H9 (cell line): Measurements from ENCODE around the gene TMEM120B. TPM values are rescaled to one million over a fixed set of nuclear protein-coding genes. Genes with fewer than 3 reads are reported as not detected.

ENCODE experiments used
- DNase-seq: peaks from one replicate; pipeline ENCODE4 v3.0.0-alpha.2; 2017
- H2AFZ ChIP-seq: one replicate; pipeline ENCODE4 v1.6.1; 2013; ENCODE audit warnings: mild to moderate bottlenecking, low read length, control low read depth, moderate library complexity
- H2AK5ac ChIP-seq: 2 replicates; pipeline ENCODE4 v1.6.1; 2013; ENCODE audit warnings: low read length, control low read depth, mixed read lengths; ENCODE audit not compliant: insufficient read length
- H2BK120ac ChIP-seq: one replicate; pipeline ENCODE4 v1.6.1; 2013; ENCODE audit warnings: low read depth, mild to moderate bottlenecking, low read length, control low read depth, inconsistent platforms; ENCODE audit not compliant: poor library complexity, severe bottlenecking
- H2BK12ac ChIP-seq: 2 replicates; pipeline ENCODE4 v1.6.1; 2013; ENCODE audit warnings: low read length, control low read depth, mixed read lengths, low read depth; ENCODE audit not compliant: insufficient read length
- H2BK15ac ChIP-seq: 2 replicates; pipeline ENCODE4 v1.6.1; 2013; ENCODE audit warnings: low read depth, low read length, control low read depth
- H2BK20ac ChIP-seq: one replicate; pipeline ENCODE4 v1.6.1; 2013; ENCODE audit warnings: low read depth, mild to moderate bottlenecking, low read length, control low read depth, inconsistent platforms; ENCODE audit not compliant: poor library complexity, severe bottlenecking
- H2BK5ac ChIP-seq: 2 replicates; pipeline ENCODE4 v1.6.1; 2013; ENCODE audit warnings: low read length, control low read depth, mixed read lengths; ENCODE audit not compliant: insufficient read length
- H3K14ac ChIP-seq: 2 replicates; pipeline ENCODE4 v1.6.1; 2013; ENCODE audit warnings: low read length, control low read depth; ENCODE audit not compliant: insufficient read depth
- H3K18ac ChIP-seq: 2 replicates; pipeline ENCODE4 v1.6.1; 2013; ENCODE audit warnings: low read depth, mild to moderate bottlenecking, mixed read lengths, low read length, control low read depth; ENCODE audit not compliant: insufficient read length
- H3K23ac ChIP-seq: 2 replicates; pipeline ENCODE4 v1.6.1; 2013; ENCODE audit warnings: low read length, control low read depth, mixed read lengths, low read depth; ENCODE audit not compliant: insufficient read length
- H3K23me2 ChIP-seq: 2 replicates; pipeline ENCODE4 v1.6.1; 2013; ENCODE audit warnings: low read depth, mild to moderate bottlenecking, mixed read lengths, low read length, control low read depth; ENCODE audit not compliant: insufficient read length, poor library complexity, severe bottlenecking
- H3K27ac ChIP-seq: 2 replicates; pipeline ENCODE4 v1.5.1; 2013; ENCODE audit warnings: low read length, control low read depth, mixed read lengths, low read depth; ENCODE audit not compliant: insufficient read length
- H3K27me3 ChIP-seq: 2 replicates; pipeline ENCODE4 v1.6.1; 2013; ENCODE audit warnings: low read length, control low read depth, inconsistent platforms; ENCODE audit not compliant: insufficient read depth
- H3K4ac ChIP-seq: 2 replicates; pipeline ENCODE4 v1.6.1; 2013; ENCODE audit warnings: low read depth, mild to moderate bottlenecking, control low read depth, inconsistent platforms, low read length, moderate library complexity
- H3K4me1 ChIP-seq: 2 replicates; pipeline ENCODE4 v1.6.1; 2013; ENCODE audit warnings: low read length, control low read depth, inconsistent platforms; ENCODE audit not compliant: insufficient read depth
- H3K4me2 ChIP-seq: 2 replicates; pipeline ENCODE4 v1.6.1; 2013; ENCODE audit warnings: low read length, control low read depth, mixed read lengths; ENCODE audit not compliant: insufficient read length, insufficient read depth
- H3K56ac ChIP-seq: 2 replicates; pipeline ENCODE4 v1.6.1; 2013; ENCODE audit warnings: low read depth, mild to moderate bottlenecking, mixed read lengths, low read length, control low read depth; ENCODE audit not compliant: insufficient read length
- H3K79me1 ChIP-seq: 2 replicates; pipeline ENCODE4 v1.6.1; 2013; ENCODE audit warnings: low read depth, mild to moderate bottlenecking, moderate library complexity, low read length, control low read depth, inconsistent platforms; ENCODE audit not compliant: insufficient read depth, poor library complexity, severe bottlenecking
- H3K79me2 ChIP-seq: 2 replicates; pipeline ENCODE4 v1.6.1; 2013; ENCODE audit warnings: low read length, control low read depth, inconsistent platforms; ENCODE audit not compliant: insufficient read depth
- H3K9ac ChIP-seq: 2 replicates; pipeline ENCODE4 v1.6.1; 2013; ENCODE audit warnings: low read length, control low read depth, mixed read lengths; ENCODE audit not compliant: insufficient read length; ENCODE audit errors: extremely low read depth
- H3K9me3 ChIP-seq: one replicate; pipeline ENCODE4 v1.6.1; 2013; ENCODE audit warnings: low read depth, low read length, inconsistent platforms; ENCODE audit not compliant: control insufficient read depth
- H3T11ph ChIP-seq: one replicate; pipeline ENCODE4 v1.6.1; 2013; ENCODE audit warnings: mild to moderate bottlenecking, low read length, control low read depth, inconsistent platforms
- H4K20me1 ChIP-seq: one replicate; pipeline ENCODE4 v1.6.1; 2013; ENCODE audit not compliant: control insufficient read depth, insufficient read length, insufficient read depth
- H4K5ac ChIP-seq: 2 replicates; pipeline ENCODE4 v1.6.1; 2013; ENCODE audit warnings: low read depth, mild to moderate bottlenecking, mixed read lengths, low read length, control low read depth; ENCODE audit not compliant: insufficient read length
- H4K8ac ChIP-seq: replicated peaks from 2 replicates; pipeline ENCODE4 v1.6.1; 2013; ENCODE audit warnings: low read length, control low read depth, mixed read lengths, low read depth; ENCODE audit not compliant: insufficient read length
- H4K91ac ChIP-seq: 2 replicates; pipeline ENCODE4 v1.6.1; 2013; ENCODE audit warnings: low read depth, mild to moderate bottlenecking, moderate library complexity, mixed read lengths, low read length, control low read depth; ENCODE audit not compliant: insufficient read length
- H3K27ac Mint-ChIP-seq, 3 experiments: 2 replicates in 2 of 3; 3 replicates in 1 of 3; pipeline ENCODE4 v1.8.0; 2020 to 2021; ENCODE audit warnings: mixed read lengths in 3 of 3, mild to moderate bottlenecking in 1 of 3, moderate library complexity in 1 of 3
- H3K27me3 Mint-ChIP-seq: 2 replicates; pipeline ENCODE4 v1.8.0; 2021; ENCODE audit warnings: low read depth, mild to moderate bottlenecking, moderate library complexity, mixed read lengths
- H3K36me3 Mint-ChIP-seq, 3 experiments: 2 replicates in 2 of 3; 3 replicates in 1 of 3; pipeline ENCODE4 v1.8.0; 2020 to 2021; ENCODE audit warnings: low read depth in 3 of 3, mixed read lengths in 3 of 3; ENCODE audit not compliant: insufficient read depth in 1 of 3
- H3K4me1 Mint-ChIP-seq, 2 experiments: 2 replicates each; pipeline ENCODE4 v1.8.0; 2020; ENCODE audit warnings: mixed read lengths in 2 of 2
- H3K4me3 Mint-ChIP-seq, 2 experiments: 2 replicates in 1 of 2; 3 replicates in 1 of 2; pipeline ENCODE4 v1.8.0; 2020 to 2021; ENCODE audit warnings: mild to moderate bottlenecking in 2 of 2, mixed read lengths in 2 of 2, moderate library complexity in 1 of 2
- H3K9me3 Mint-ChIP-seq, 2 experiments: 2 replicates in 1 of 2; 3 replicates in 1 of 2; pipeline ENCODE4 v1.8.0; 2020; ENCODE audit warnings: mild to moderate bottlenecking in 2 of 2, mixed read lengths in 2 of 2, moderate library complexity in 1 of 2
- CTCF ChIP-seq: fragments of 200-600 bp; sonication (generic); conservative IDR thresholded peaks from 3 replicates; pipeline ENCODE4 v1.8.0; 2021; ENCODE audit warnings: antibody characterized with exemption, mild to moderate bottlenecking
- WGBS: extraction: QIAGEN DNeasy Blood & Tissue Kit; methylation state at CpG from one replicate; pipeline ENCODE4 v1.1.7; 2013; ENCODE audit warnings: missing lambda C conversion rate, low lambda C conversion rate, mixed read lengths; ENCODE audit not compliant: insufficient read length; ENCODE audit errors: extremely low coverage; 5-methylcytosine and 5-hydroxymethylcytosine counted together
- total RNA-seq: library from RNA; stranded (reverse); gene quantifications from 2 replicates; pipeline ENCODE4 v1.2.1, GENCODE V29; 2021

TMEM120B gene
- total RNA-seq, 1 experiment from 2014 or later, result 25.8 TPM

- Histone ChIP-seq H2AK5ac (no peak overlapping the region), H3K27ac (no peak overlapping the region), H3K56ac (no peak overlapping the region), H3K27me3 (no peaks in the 10 kb centered on the region), H3K79me2 (peaks cover 3% of the 10 kb centered on the region; the same call in 1 of the 2 replicates), H3K4ac (no peak overlapping the region), H3K9me3 (no peaks in the 10 kb centered on the region), H2BK12ac (no peak overlapping the region), H2BK20ac (no peak overlapping the region), H3K23me2 (peaks cover 5% of the 10 kb centered on the region), H3T11ph (no peak overlapping the region), H4K91ac (no peak overlapping the region), H4K5ac (no peak overlapping the region), H3K9ac (no peak overlapping the region), H3K79me1 (peaks cover 2% of the 10 kb centered on the region), H3K4me1 (no peaks in the 10 kb centered on the region), H2BK15ac (no peak overlapping the region), H4K8ac (no peak overlapping the region), H3K4me2 (no peak overlapping the region), H3K18ac (no peak overlapping the region), H3K14ac (no peak overlapping the region), H2BK120ac (no peak overlapping the region), H2BK5ac (no peak overlapping the region), H4K20me1 (no peaks in the 10 kb centered on the region), H2AFZ (no peak overlapping the region), H3K23ac (no peak overlapping the region)
- no CpG with 5 or more reads among the region's 8 CpGs for WGBS
- H3K36me3 Mint-ChIP-seq, result peaks cover 15 to 72% (median 53%) of the 10 kb centered on the region in 3 experiments
- no peak for TF ChIP-seq CTCF
- H3K27me3 Mint-ChIP-seq, result no peaks in the 10 kb centered on the region
- no peaks in the 10 kb centered on the region; a peak in 1 of 5 replicates for H3K9me3 Mint-ChIP-seq
- peak overlapping the region in 1 of 3 experiments; percentile 53; a peak in 2 of 7 replicates for H3K27ac Mint-ChIP-seq
- no peak for DNase-seq
- H3K4me1 Mint-ChIP-seq, result peaks cover 21 to 26% of the 10 kb centered on the region in 2 experiments
- H3K4me3 Mint-ChIP-seq, result no peak overlapping the region
Observed at GRCh38 chr12:121815263-121815662, 102.7 kb downstream of the TMEM120B start.
